ENCODE results near the gene NRG3.

NRG3 gene

GRCh38 chr10:82190432-82191260 lies 315.7 kb downstream of the NRG3 start:
- peak; percentile 61 for DNase-seq (ENCODE audit: low read depth)
- no peak overlapping the region for H3K4me3 ChIP-seq (replicated peaks; ENCODE audit: low read depth, low read length)
- TF ChIP-seq, protein P1, sequence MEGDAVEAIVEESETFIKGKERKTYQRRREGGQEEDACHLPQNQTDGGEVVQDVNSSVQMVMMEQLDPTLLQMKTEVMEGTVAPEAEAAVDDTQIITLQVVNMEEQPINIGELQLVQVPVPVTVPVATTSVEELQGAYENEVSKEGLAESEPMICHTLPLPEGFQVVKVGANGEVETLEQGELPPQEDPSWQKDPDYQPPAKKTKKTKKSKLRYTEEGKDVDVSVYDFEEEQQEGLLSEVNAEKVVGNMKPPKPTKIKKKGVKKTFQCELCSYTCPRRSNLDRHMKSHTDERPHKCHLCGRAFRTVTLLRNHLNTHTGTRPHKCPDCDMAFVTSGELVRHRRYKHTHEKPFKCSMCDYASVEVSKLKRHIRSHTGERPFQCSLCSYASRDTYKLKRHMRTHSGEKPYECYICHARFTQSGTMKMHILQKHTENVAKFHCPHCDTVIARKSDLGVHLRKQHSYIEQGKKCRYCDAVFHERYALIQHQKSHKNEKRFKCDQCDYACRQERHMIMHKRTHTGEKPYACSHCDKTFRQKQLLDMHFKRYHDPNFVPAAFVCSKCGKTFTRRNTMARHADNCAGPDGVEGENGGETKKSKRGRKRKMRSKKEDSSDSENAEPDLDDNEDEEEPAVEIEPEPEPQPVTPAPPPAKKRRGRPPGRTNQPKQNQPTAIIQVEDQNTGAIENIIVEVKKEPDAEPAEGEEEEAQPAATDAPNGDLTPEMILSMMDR (IDR thresholded peaks at IDR 0.05; ENCODE audit: low read length, missing control alignments) = no peak

DNA sequence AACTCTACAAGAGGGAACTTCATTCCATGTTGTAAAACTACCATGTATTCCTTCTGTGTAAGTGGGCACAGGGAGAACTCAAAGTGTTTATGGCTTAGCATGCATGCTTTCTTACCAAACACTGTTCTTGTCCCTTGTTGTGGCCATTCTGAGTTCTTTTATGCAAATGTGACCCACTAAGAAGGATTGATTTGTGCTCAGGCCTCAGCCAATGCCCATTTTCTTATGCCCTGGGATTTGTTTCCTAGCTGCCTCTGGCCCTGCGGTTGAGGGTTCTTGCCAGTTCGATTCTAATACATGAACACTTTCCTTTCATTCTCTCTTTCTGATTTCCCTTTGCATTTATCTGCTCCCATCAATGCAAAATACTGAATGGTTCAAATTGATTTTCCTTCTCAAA lies 316.7 kb downstream of the NRG3 start:
- H3K4me3 ChIP-seq (replicated peaks; ENCODE audit: low read depth, low read length) = no peak overlapping the region
- TF ChIP-seq, protein P1 (IDR thresholded peaks at IDR 0.05; ENCODE audit: low read length, missing control alignments) = no peak
- DNase-seq (ENCODE audit: low read depth) = no peak

GRCh38 chr10:82192665-82193064 lies 317.7 kb downstream of the NRG3 start:
- H3K4me3 ChIP-seq (replicated peaks; ENCODE audit: low read depth, low read length) = no peak overlapping the region
- no peak for DNase-seq (ENCODE audit: low read depth)

DNA sequence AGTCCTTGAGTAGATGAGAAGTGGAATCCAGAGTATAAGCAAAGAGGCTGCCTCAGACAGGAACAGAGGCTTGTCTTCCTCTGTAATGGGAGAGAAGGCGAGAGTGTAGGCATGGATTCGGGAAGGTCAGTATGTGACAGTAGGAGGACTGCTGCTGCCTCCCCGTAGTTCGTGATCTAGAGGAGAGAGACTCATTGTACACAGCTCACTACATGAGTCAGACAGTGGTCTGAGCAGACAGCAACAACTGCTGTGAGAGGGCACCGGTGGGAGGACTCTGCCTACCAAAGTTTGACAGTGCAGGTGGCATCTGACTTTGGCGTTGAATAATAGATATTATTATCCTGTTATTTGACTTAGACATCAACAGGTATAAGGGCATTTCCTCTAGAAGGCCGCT lies 319.4 kb downstream of the NRG3 start:
- no peak overlapping the region for H3K4me3 ChIP-seq (replicated peaks; ENCODE audit: low read depth, low read length)
- DNase-seq (ENCODE audit: low read depth) = no peak
- TF ChIP-seq, protein P1 (IDR thresholded peaks at IDR 0.05; ENCODE audit: low read length, missing control alignments) = no peak

More at GRCh38 chr10:82192665-82193064, 317.7 kb downstream of the NRG3 start:
- TF ChIP-seq, protein P1 (IDR thresholded peaks at IDR 0.05; ENCODE audit: low read length, missing control alignments) = no peak

DNA sequence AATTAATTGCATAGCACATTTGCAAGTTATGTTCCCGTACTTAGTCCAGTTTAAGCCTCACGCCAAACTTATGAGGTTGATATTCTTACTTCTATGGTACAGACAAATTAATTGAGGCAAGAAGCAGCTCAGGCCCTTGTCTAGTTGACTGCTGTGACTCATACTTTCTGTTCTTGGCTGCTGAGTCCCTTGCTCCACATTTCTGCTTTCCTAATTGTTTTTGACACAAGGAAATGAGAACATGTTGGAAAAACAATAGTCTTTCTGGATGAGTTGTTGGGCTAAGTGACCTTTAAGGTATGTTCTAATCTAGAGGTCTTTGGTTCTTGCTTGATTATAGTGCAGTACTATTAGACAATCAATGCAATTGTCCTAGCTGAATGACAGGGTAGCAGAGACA lies 331.8 kb downstream of the NRG3 start:
- TF ChIP-seq, protein P1 (IDR thresholded peaks at IDR 0.05; ENCODE audit: low read length, missing control alignments) = no peak
- peak; percentile 68 for DNase-seq (ENCODE audit: low read depth)
- no peak overlapping the region for H3K4me3 ChIP-seq (replicated peaks; ENCODE audit: low read depth, low read length)

DNA sequence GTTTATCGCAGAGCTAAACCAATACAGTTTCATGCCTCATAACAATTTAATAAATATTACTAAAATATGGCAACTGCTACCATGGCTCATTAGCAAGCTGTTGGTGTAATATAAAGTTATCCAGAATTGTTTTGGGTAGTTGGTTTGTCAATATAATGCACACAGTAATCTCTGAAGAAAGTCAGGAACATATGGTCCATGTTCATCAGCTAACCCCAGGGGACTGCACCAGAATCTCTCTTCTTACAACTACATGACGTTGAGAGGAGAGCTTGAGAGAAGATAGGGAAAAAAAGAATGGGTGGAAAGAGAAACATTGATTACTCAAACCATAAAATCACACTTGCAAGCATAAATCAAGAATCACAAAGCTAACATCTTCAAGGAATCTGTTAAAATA lies 333.7 kb downstream of the NRG3 start:
- H3K4me3 ChIP-seq (replicated peaks; ENCODE audit: low read depth, low read length) = no peak overlapping the region
- DNase-seq (ENCODE audit: low read depth) = no peak
- TF ChIP-seq, protein P1 (IDR thresholded peaks at IDR 0.05; ENCODE audit: low read length, missing control alignments) = no peak

- TF ChIP-seq, protein P1 (IDR thresholded peaks at IDR 0.05; ENCODE audit: low read length, missing control alignments) = no peak
- no peak for DNase-seq (ENCODE audit: low read depth)
- H3K4me3 ChIP-seq (replicated peaks; ENCODE audit: low read depth, low read length) = no peak overlapping the region
Observed at GRCh38 chr10:82210331-82210730, 335.3 kb downstream of the NRG3 start.

Measured in fibroblast of pulmonary artery (primary cell).